ENCODE data around the gene PDGFB.

The PDGFB gene

GRCh38 chr22:39290724-39291161 lies 46.0 kb upstream of the PDGFB start:
- no peak for TF ChIP-seq CTCF (IDR thresholded peaks at IDR 0.05; ENCODE audit: poor library complexity, severe bottlenecking)
- Histone ChIP-seq H3K27ac (ENCODE audit: poor library complexity, severe bottlenecking) (peak overlapping the region; percentile 89), H3K9me3 (ENCODE audit: severe bottlenecking) (no peaks in the 10 kb centered on the region), H3K36me3 (ENCODE audit: low read depth) (no peaks in the 10 kb centered on the region), H3K4me1 (ENCODE audit: insufficient read depth, poor library complexity, severe bottlenecking) (peaks cover 33% of the 10 kb centered on the region), H3K4me3 (ENCODE audit: severe bottlenecking) (no peak overlapping the region), H3K27me3 (ENCODE audit: insufficient read depth, poor library complexity, severe bottlenecking) (no peaks in the 10 kb centered on the region)
- DNase-seq (ENCODE audit: low spot score) (peak; percentile 89), ATAC-seq (ENCODE audit: low read depth) (peak; percentile 67)

GRCh38 chr22:39289975-39290720 lies 45.4 kb upstream of the PDGFB start:
- Histone ChIP-seq H3K9me3 (ENCODE audit: severe bottlenecking) (no peaks in the 10 kb centered on the region), H3K4me3 (ENCODE audit: severe bottlenecking) (no peak overlapping the region), H3K27ac (ENCODE audit: poor library complexity, severe bottlenecking) (peak overlapping the region; percentile 89), H3K27me3 (ENCODE audit: insufficient read depth, poor library complexity, severe bottlenecking) (no peaks in the 10 kb centered on the region), H3K4me1 (ENCODE audit: insufficient read depth, poor library complexity, severe bottlenecking) (peaks cover 33% of the 10 kb centered on the region), H3K36me3 (ENCODE audit: low read depth) (no peaks in the 10 kb centered on the region)
- no peak for TF ChIP-seq CTCF (IDR thresholded peaks at IDR 0.05; ENCODE audit: poor library complexity, severe bottlenecking)
- ATAC-seq (ENCODE audit: low read depth) (peak; percentile 80), DNase-seq (ENCODE audit: low spot score) (peak; percentile 95)

- H3K36me3 ChIP-seq (ENCODE audit: low read depth): no peaks in the 10 kb centered on the region
- H3K9me3 ChIP-seq (ENCODE audit: severe bottlenecking): no peaks in the 10 kb centered on the region
- no peak overlapping the region for H3K4me3 ChIP-seq (ENCODE audit: severe bottlenecking)
- peaks cover 33% of the 10 kb centered on the region for H3K4me1 ChIP-seq (ENCODE audit: insufficient read depth, poor library complexity, severe bottlenecking)
- DNase-seq (ENCODE audit: low spot score): no peak
- H3K27ac ChIP-seq (ENCODE audit: poor library complexity, severe bottlenecking): peak overlapping the region; percentile 89
- no peak for ATAC-seq (ENCODE audit: low read depth)
- no peaks in the 10 kb centered on the region for H3K27me3 ChIP-seq (ENCODE audit: insufficient read depth, poor library complexity, severe bottlenecking)
- TF ChIP-seq CTCF (IDR thresholded peaks at IDR 0.05; ENCODE audit: poor library complexity, severe bottlenecking): no peak
Measured at GRCh38 chr22:39289533-39289932, 44.8 kb upstream of the PDGFB start.

GRCh38 chr22:39288135-39288898 lies 43.5 kb upstream of the PDGFB start:
- no peak for TF ChIP-seq CTCF (IDR thresholded peaks at IDR 0.05; ENCODE audit: poor library complexity, severe bottlenecking)

More at GRCh38 chr22:39288135-39288898, 43.5 kb upstream of the PDGFB start:
- Histone ChIP-seq H3K27ac (ENCODE audit: poor library complexity, severe bottlenecking) (no peak overlapping the region), H3K27me3 (ENCODE audit: insufficient read depth, poor library complexity, severe bottlenecking) (no peaks in the 10 kb centered on the region), H3K4me3 (ENCODE audit: severe bottlenecking) (no peak overlapping the region), H3K4me1 (ENCODE audit: insufficient read depth, poor library complexity, severe bottlenecking) (peaks cover 41% of the 10 kb centered on the region), H3K9me3 (ENCODE audit: severe bottlenecking) (no peaks in the 10 kb centered on the region), H3K36me3 (ENCODE audit: low read depth) (no peaks in the 10 kb centered on the region)
- DNase-seq (ENCODE audit: low spot score) (no peak), ATAC-seq (ENCODE audit: low read depth) (no peak)
